Neuronal stem cell (in vitro differentiated cells): ENCODE results near the gene KAT7.
A peak's percentile ranks its signal among the peaks of the same experiment; 100 is the strongest.

Source experiments
- DNase-seq: peaks from one replicate; pipeline ENCODE4 v3.0.0-alpha.2; 2013; ENCODE audit warnings: low spot score
- H2AFZ ChIP-seq: one replicate; pipeline ENCODE4 v1.6.1; 2013; ENCODE audit warnings: mild to moderate bottlenecking, low read length, inconsistent platforms
- H2AK5ac ChIP-seq: 2 replicates; pipeline ENCODE4 v1.6.1; 2013; ENCODE audit warnings: low read depth, mild to moderate bottlenecking, inconsistent platforms, low read length, moderate library complexity, mixed read lengths
- H2BK120ac ChIP-seq: 2 replicates; pipeline ENCODE4 v1.6.1; 2013; ENCODE audit warnings: low read depth, mild to moderate bottlenecking, inconsistent platforms, low read length, moderate library complexity, mixed read lengths
- H2BK12ac ChIP-seq: one replicate; pipeline ENCODE4 v1.6.1; 2013; ENCODE audit warnings: low read length, inconsistent platforms
- H2BK15ac ChIP-seq: 2 replicates; pipeline ENCODE4 v1.6.1; 2013; ENCODE audit warnings: mild to moderate bottlenecking, low read length, inconsistent platforms, mixed read lengths
- H2BK5ac ChIP-seq: one replicate; pipeline ENCODE4 v1.6.1; 2013; ENCODE audit warnings: inconsistent platforms, mild to moderate bottlenecking, low read length, moderate library complexity
- H3K14ac ChIP-seq: one replicate; pipeline ENCODE4 v1.6.1; 2013; ENCODE audit warnings: low read length, inconsistent platforms
- H3K18ac ChIP-seq: 2 replicates; pipeline ENCODE4 v1.6.1; 2013; ENCODE audit warnings: low read length, inconsistent platforms
- H3K23ac ChIP-seq: 2 replicates; pipeline ENCODE4 v1.6.1; 2013; ENCODE audit warnings: low read depth, mild to moderate bottlenecking, mixed read lengths, low read length, inconsistent platforms; ENCODE audit not compliant: poor library complexity
- H3K27ac ChIP-seq: replicated peaks from 3 replicates; pipeline ENCODE4 v1.5.1; 2013; ENCODE audit warnings: low read length, inconsistent platforms
- H3K27me3 ChIP-seq, 3 experiments: 2 replicates each; pipeline ENCODE4 v1.6.1; 2013; ENCODE audit warnings: low read length in 3 of 3, mild to moderate bottlenecking in 2 of 3, inconsistent platforms in 1 of 3, low read depth in 1 of 3, mixed read lengths in 1 of 3, moderate library complexity in 1 of 3; ENCODE audit not compliant: control insufficient read depth in 3 of 3, insufficient read depth in 3 of 3
- H3K36me3 ChIP-seq, 2 donors: replicated peaks in 1 of 2; 2 replicates each; pipeline ENCODE4 v1.6.1; 2013; ENCODE audit warnings: low read length in 2 of 2; ENCODE audit not compliant: control insufficient read depth in 2 of 2, insufficient read depth in 2 of 2
- H3K4ac ChIP-seq: 2 replicates; pipeline ENCODE4 v1.6.1; 2013; ENCODE audit warnings: inconsistent platforms, mild to moderate bottlenecking, low read length, moderate library complexity
- H3K4me1 ChIP-seq, 2 donors: 1 replicate in 1 of 2; 2 replicates in 1 of 2; pipeline ENCODE4 v1.6.1; 2013; ENCODE audit warnings: low read length in 2 of 2, low read depth in 1 of 2; ENCODE audit not compliant: control insufficient read depth in 2 of 2, insufficient read depth in 1 of 2
- H3K4me2 ChIP-seq: one replicate; pipeline ENCODE4 v1.6.1; 2013; ENCODE audit warnings: mild to moderate bottlenecking, low read length, inconsistent platforms; ENCODE audit not compliant: insufficient read depth, poor library complexity, severe bottlenecking
- H3K4me3 ChIP-seq, 2 donors: 2 replicates each; pipeline ENCODE4 v1.5.1; 2013; ENCODE audit warnings: low read length in 2 of 2, mild to moderate bottlenecking in 2 of 2, inconsistent platforms in 1 of 2, moderate library complexity in 1 of 2
- H3K79me1 ChIP-seq: one replicate; pipeline ENCODE4 v1.6.1; 2013; ENCODE audit warnings: low read depth, mild to moderate bottlenecking, inconsistent platforms, low read length, moderate library complexity
- H3K9ac ChIP-seq: one replicate; pipeline ENCODE4 v1.6.1; 2013; ENCODE audit warnings: mild to moderate bottlenecking, low read depth, low read length, inconsistent platforms; ENCODE audit not compliant: poor library complexity
- H3K9me3 ChIP-seq, 2 donors: replicated peaks in 1 of 2; 2 replicates each; pipeline versions ENCODE3 to v1.6.1; 2013; ENCODE audit warnings: low read length in 2 of 2, mild to moderate bottlenecking in 2 of 2, inconsistent platforms in 1 of 2, low read depth in 1 of 2, mixed read lengths in 1 of 2, moderate library complexity in 1 of 2; ENCODE audit not compliant: control insufficient read depth in 2 of 2, insufficient read depth in 1 of 2
- H4K8ac ChIP-seq: one replicate; pipeline ENCODE4 v1.6.1; 2013; ENCODE audit warnings: low read depth, mild to moderate bottlenecking, inconsistent platforms, low read length, moderate library complexity
- H4K91ac ChIP-seq: one replicate; pipeline ENCODE4 v1.6.1; 2013; ENCODE audit warnings: low read length, low read depth, mild to moderate bottlenecking, inconsistent platforms; ENCODE audit not compliant: poor library complexity
- WGBS, 2 donors: extraction: QIAGEN DNeasy Blood & Tissue Kit; methylation state at CpG; one replicate each; pipeline ENCODE4 v1.1.7; 2013; ENCODE audit warnings: missing lambda C conversion rate in 2 of 2, mixed read lengths in 1 of 2; ENCODE audit not compliant: insufficient read length in 2 of 2, insufficient replicate concordance in 1 of 2; ENCODE audit errors: extremely low coverage in 2 of 2; 5-methylcytosine and 5-hydroxymethylcytosine counted together

KAT7 gene

DNA sequence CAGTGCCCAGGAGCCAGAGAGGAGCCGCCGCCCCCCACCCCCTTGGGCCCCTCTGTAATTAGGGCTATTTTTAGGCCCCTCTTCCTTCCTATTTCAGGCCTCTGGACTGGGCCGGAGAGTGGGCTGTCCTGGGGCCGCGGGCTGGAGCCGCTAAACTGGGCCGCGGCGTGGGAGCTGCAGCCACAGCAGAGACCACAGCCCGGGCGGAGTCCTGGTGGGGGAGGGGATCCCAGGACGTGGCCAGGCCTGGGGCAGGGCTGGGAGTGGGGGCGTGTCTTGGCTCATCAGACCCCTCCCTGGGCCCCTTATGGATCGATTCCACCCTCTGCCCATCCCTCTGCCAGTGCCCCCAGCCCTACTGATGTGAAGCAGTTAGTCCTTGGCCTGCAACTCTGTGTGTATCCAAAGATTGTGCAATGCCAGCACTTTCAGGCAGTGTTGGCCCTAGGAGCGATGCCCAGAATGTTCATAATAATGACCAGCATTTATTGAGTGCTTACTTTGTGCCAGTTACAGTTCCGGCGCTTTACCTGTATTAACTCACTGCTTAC is 74.4 kb downstream of the KAT7 start:
- Histone ChIP-seq H2AK5ac (peak overlapping the region; percentile 93), H2BK5ac (no peak overlapping the region), H3K36me3 (peaks cover 0 to 1% of the 10 kb centered on the region in 2 donors), H2BK12ac (no peak overlapping the region), H2BK15ac (peak overlapping the region; percentile 78), H3K27me3 (peaks cover 0 to 18% (median 0%) of the 10 kb centered on the region in 3 experiments), H3K18ac (peak overlapping the region; percentile 81), H2AFZ (no peak overlapping the region), H4K91ac (no peak overlapping the region), H3K79me1 (no peaks in the 10 kb centered on the region), H3K4me2 (no peak overlapping the region), H3K9ac (no peak overlapping the region), H3K14ac (no peak overlapping the region), H3K23ac (no peak overlapping the region), H3K27ac (no peak overlapping the region), H3K4me3 (no peak overlapping the region), H4K8ac (no peak overlapping the region), H3K4me1 (peaks cover 14 to 29% of the 10 kb centered on the region in 2 donors), H3K9me3 (no peaks in the 10 kb centered on the region), H2BK120ac (peak overlapping the region; percentile 41), H3K4ac (no peak overlapping the region)
- no peak for DNase-seq
- no CpG with 5 or more reads among the region's 17 CpGs for WGBS, 2 donors

DNA sequence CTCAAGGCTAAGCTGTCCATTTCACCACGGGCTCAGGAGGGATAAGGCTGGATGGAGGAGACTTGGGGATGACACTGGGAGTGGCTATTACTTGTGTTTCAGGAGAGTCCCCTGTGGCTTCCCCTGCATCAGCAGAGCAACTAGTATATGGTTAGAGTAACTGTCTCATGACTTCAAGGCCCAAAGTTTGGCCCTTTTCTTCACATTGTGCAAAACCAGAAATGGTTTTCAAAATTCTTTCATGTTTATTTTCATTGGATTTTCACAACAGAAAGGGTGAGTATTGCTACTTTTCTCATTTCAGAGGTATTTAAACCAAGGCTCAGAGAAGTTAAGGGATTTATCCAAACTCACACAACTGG is 77.5 kb downstream of the KAT7 start:
- no peak overlapping the region for H3K23ac ChIP-seq
- H4K8ac ChIP-seq: no peak overlapping the region
- peaks cover 0 to 1% of the 10 kb centered on the region in 2 donors for H3K36me3 ChIP-seq
- no peak overlapping the region for H2BK5ac ChIP-seq
- peak overlapping the region; percentile 50 for H3K18ac ChIP-seq
- peak overlapping the region; percentile 41 for H3K4me2 ChIP-seq
- H2BK12ac ChIP-seq: no peak overlapping the region
- DNase-seq: no peak
- peak overlapping the region; percentile 70 for H2AFZ ChIP-seq
- no peak overlapping the region for H3K9ac ChIP-seq
- H2BK15ac ChIP-seq: no peak overlapping the region
- no peak overlapping the region for H4K91ac ChIP-seq
- WGBS, 2 donors: no CpG with 5 or more reads among the region's 1 CpG
- no peak overlapping the region for H2BK120ac ChIP-seq
- H3K4me3 ChIP-seq: no peak overlapping the region
- H3K4me1 ChIP-seq: peaks cover 14 to 36% of the 10 kb centered on the region in 2 donors
- H3K14ac ChIP-seq: no peak overlapping the region
- H3K27me3 ChIP-seq: peaks cover 0 to 24% (median 0%) of the 10 kb centered on the region in 3 experiments
- H3K79me1 ChIP-seq: no peaks in the 10 kb centered on the region
- no peak overlapping the region for H3K4ac ChIP-seq
- H3K27ac ChIP-seq: peak overlapping the region; percentile 82
- H2AK5ac ChIP-seq: no peak overlapping the region
- H3K9me3 ChIP-seq: no peaks in the 10 kb centered on the region

DNA sequence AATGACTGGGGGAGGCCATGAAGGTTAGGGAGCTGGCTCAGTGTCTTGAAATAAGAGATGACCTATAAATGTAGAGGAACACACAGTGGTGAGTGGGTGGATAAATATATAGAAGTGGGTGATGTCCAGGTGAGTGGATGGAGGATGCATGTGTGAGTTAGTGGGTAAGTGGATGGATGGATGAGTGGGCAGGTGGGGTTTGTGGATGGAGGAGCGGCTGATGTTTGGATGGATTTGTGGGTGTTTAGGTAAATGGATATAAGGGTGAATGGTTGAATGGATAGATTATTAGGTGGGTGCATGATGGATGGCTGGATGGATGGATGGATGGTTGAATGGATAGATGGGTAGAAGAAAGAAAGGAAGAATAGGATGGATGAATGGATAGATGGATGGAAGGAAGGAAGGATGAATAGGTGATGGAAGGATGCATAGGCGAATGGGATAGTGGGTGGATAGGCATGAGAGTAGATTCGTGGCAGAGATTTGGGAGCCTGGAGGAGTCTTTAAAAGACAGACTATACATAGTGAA is 78.5 kb downstream of the KAT7 start:
- no peak for DNase-seq
- H2AFZ ChIP-seq: no peak overlapping the region
- no peak overlapping the region for H3K4ac ChIP-seq
- H3K27ac ChIP-seq: no peak overlapping the region
- 100% methylated on average over 1 to 2 of the region's 3 CpGs for WGBS, 2 donors
- H2BK15ac ChIP-seq: peak overlapping the region; percentile 23
- no peaks in the 10 kb centered on the region for H3K79me1 ChIP-seq
- no peaks in the 10 kb centered on the region for H3K36me3 ChIP-seq
- no peak overlapping the region for H2BK12ac ChIP-seq
- H3K18ac ChIP-seq: no peak overlapping the region
- H4K8ac ChIP-seq: no peak overlapping the region
- no peak overlapping the region for H3K4me2 ChIP-seq
- H3K23ac ChIP-seq: no peak overlapping the region
- H3K9ac ChIP-seq: no peak overlapping the region
- H2BK5ac ChIP-seq: no peak overlapping the region
- no peaks in the 10 kb centered on the region for H3K9me3 ChIP-seq
- no peak overlapping the region for H2BK120ac ChIP-seq
- no peak overlapping the region for H3K14ac ChIP-seq
- peak overlapping the region; percentile 29 for H2AK5ac ChIP-seq
- H3K4me1 ChIP-seq: peaks cover 14 to 33% of the 10 kb centered on the region in 2 donors
- no peak overlapping the region for H3K4me3 ChIP-seq
- peaks cover 0 to 29% (median 0%) of the 10 kb centered on the region in 3 experiments for H3K27me3 ChIP-seq
- H4K91ac ChIP-seq: no peak overlapping the region

- DNase-seq: no peak
- Histone ChIP-seq H2BK5ac (no peak overlapping the region), H2BK15ac (peak overlapping the region; percentile 68), H2AK5ac (peak overlapping the region; percentile 91), H4K91ac (peak overlapping the region; percentile 9), H3K4me3 (no peak overlapping the region), H2BK120ac (no peak overlapping the region), H2BK12ac (peak overlapping the region; percentile 14), H3K4ac (no peak overlapping the region), H3K27ac (no peak overlapping the region), H3K4me1 (peaks cover 14 to 33% of the 10 kb centered on the region in 2 donors), H3K36me3 (no peaks in the 10 kb centered on the region), H3K23ac (no peak overlapping the region), H3K79me1 (no peaks in the 10 kb centered on the region), H3K9me3 (no peaks in the 10 kb centered on the region), H3K4me2 (no peak overlapping the region), H3K18ac (peak overlapping the region; percentile 79), H3K14ac (no peak overlapping the region), H3K9ac (no peak overlapping the region), H3K27me3 (peaks cover 0 to 45% (median 0%) of the 10 kb centered on the region in 3 experiments), H4K8ac (no peak overlapping the region), H2AFZ (peak overlapping the region; percentile 30)
- no CpG with 5 or more reads among the region's 1 CpG for WGBS, 2 donors
Observed at GRCh38 chr17:49869038-49869374, 80.5 kb downstream of the KAT7 start.
